ENCODE results near the gene CFAP70.

CFAP70 gene

DNA sequence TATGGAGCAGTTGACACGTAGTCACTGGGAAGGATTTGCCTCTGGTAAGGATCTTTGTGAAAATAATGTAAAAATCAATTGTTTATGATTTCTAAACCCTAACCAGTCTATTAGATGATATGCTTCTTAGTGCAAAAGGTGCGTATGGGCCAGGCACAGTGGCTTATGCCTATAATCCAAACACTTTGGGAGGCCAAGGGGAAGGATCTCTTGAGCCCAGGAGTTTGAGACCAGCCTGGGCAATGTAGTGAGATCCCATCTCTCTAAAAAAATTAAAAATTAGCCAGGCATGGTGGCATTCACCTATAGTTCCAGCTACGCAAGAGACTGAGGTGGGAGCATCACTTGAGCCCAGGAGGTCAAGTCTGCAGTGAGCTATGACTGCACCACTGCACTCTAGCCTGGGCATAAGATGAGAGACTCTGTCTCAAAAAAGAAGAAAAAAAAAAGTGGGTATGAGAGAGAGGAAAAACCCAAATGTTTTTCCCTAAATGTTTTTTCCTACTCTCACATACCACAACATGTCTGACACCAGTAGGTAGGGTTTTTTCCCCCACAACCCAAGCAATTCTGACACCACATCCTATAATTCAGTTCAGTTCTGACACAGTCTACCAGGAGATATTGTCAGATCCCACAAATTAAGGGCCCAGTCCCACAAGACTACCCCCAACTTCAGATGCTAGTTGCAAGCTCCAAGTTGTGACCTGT, 148.1 kb downstream of the CFAP70 start:
- no peak for DNase-seq

DNA sequence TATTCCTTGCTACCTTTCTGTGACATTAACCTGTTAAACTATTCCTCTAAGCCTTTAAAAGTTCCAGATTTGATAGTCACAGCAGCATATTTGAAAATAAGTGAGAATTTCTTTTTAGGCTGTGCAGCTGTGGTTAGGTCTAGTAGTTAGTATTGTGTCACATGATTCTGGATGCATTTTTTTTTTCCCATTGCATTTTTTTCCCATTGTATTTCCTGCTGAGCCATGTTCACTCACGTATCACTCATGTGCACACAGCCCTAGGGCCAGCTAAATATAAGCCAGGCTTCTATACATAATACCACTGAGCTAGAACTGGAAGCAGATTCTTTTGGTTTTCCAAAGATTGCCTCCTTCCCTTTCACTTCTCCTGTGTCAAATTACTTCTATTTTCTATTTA, 149.0 kb downstream of the CFAP70 start:
- DNase-seq, result no peak

DNA sequence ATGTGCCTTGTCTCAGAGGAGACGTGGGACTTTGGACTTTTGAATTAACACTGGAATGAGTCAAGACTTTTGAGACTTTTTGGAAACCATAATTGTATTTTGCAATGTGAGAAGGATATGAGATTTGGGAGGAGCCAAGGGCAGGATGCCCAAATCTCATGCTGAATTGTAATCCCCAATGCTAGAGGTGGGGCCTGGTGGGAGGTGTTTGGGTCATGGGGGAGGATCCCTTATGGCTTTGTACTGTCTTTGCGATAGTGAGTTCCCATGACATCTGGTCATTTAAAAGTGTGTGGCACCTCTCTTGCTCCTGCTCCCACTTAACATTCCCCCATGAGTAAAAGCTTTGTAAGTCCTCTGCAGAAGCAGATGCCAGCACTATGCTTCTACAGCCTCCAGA, 150.8 kb downstream of the CFAP70 start:
- DNase-seq, result no peak

DNA sequence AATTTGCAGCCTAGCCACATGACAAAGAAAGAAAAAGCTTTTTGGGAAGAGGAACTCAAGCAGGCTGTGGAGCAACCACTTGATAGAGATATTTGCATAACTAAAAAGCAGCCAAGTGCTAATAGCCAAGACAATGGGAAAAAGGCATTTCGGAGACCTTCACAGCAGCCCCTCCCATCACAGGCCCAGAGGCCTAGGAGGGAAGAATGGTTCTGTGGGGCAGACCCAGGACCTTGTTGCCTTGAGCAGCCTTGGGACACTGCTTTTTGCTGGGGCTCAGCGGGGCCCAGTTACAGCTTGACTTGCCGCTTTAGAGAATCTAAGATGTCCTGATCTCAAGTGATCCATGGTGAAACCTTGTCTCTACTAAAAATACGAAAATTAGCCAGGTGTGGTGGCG, 152.3 kb downstream of the CFAP70 start:
- no peak for DNase-seq

DNA sequence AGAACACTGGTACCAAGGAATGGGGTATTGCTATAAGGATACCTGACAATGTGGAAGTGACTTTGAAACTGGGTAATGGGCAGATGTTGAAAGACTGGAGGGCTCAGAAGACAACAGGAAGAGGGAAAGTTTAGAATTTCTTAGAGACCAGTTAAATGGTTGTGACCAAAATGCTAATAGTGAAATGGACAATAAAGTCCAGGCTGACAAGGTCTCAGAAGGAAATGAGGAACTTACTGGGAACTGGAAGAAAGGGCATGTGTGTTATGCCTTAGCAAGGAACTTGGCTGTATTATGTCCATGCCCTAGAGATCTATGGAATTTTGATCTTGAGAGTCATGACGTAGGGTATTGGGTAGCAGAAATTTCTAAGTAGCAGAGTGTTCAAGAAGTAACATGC, 152.8 kb downstream of the CFAP70 start:
- DNase-seq, result no peak

DNA sequence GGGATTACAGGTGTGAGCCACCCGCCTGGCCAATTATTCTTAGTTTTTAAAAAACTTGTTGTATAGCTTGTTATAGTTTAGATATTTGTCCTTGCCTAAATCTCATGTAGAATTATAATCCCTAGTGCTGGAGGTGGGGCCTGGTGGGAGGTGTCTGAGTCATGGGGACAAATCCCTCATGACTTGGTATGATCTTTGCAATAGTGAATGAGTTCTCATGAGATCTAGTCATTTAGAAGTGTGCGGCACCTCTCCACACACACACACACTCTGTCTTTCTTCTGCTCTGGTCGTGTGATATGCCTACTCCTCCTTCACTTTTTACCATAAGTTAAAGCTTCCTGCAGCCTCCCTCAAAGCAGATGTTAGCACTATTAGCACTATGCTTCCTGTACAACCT, 153.6 kb downstream of the CFAP70 start:
- DNase-seq, result no peak
